K562 (cell line): Measurements from ENCODE around the gene CTXN1. TPM values are rescaled to one million over a fixed set of nuclear protein-coding genes. Genes with fewer than 3 reads are reported as not detected.
A peak's percentile ranks its signal among the peaks of the same experiment; 100 is the strongest.

Experiments used
- BRCA1 ChIP-seq, 2 experiments: fragments of 450-650 bp in 1 of 2; sonication (generic) in 1 of 2; formaldehyde crosslinking in 1 of 2; IDR thresholded peaks; 2 replicates each; pipeline versions ENCODE4 v1.5.0 to v1.6.1; 2017 to 2020; ENCODE audit warnings: mild to moderate bottlenecking in 1 of 2, missing genetic modification reagents in 1 of 2
- BRD9 ChIP-seq: fragments of 450-650 bp; IDR thresholded peaks from 2 replicates; pipeline ENCODE4 v1.6.1; 2018; ENCODE audit warnings: low read depth; ENCODE audit not compliant: partially characterized antibody
- BRF1 ChIP-seq: IDR thresholded peaks from 3 replicates; pipeline ENCODE4 v1.6.1; 2011; ENCODE audit warnings: borderline replicate concordance, mild to moderate bottlenecking; ENCODE audit not compliant: insufficient read length; ENCODE audit errors: extremely low read depth
- ESRRA ChIP-seq: fragments of 450-650 bp; IDR thresholded peaks from 2 replicates; pipeline ENCODE4 v1.6.1; 2014; ENCODE audit warnings: low read depth, mild to moderate bottlenecking, moderate library complexity, borderline replicate concordance
- MCM5 ChIP-seq: fragments of 450-650 bp; IDR thresholded peaks from 2 replicates; pipeline ENCODE4 v1.6.1; 2016; ENCODE audit warnings: low read depth
- MYNN ChIP-seq, 2 experiments: sonication (generic); formaldehyde crosslinking in 1 of 2; IDR thresholded peaks; 2 replicates each; pipeline versions ENCODE4 v1.5.0 to v1.6.1; 2016 to 2020; ENCODE audit warnings: antibody characterized with exemption in 1 of 2, missing genetic modification reagents in 1 of 2
- NCOA4 ChIP-seq: fragments of 450-650 bp; IDR thresholded peaks from 2 replicates; pipeline ENCODE4 v1.6.1; 2018; ENCODE audit warnings: mild to moderate bottlenecking; ENCODE audit not compliant: partially characterized antibody
- PHB ChIP-seq: fragments of 250-450 bp; sonication (Bioruptor Pico); IDR thresholded peaks from 2 replicates; pipeline ENCODE4 v1.5.0; 2021
- PPARD ChIP-seq: fragments of 250-450 bp; sonication (Bioruptor Pico); IDR thresholded peaks from 2 replicates; pipeline ENCODE4 v1.8.0; 2022; ENCODE audit warnings: inconsistent platforms, mild to moderate bottlenecking, moderate library complexity
- RBM22 ChIP-seq: fragments of 200-400 bp; formaldehyde crosslinking; IDR thresholded peaks from 2 replicates; pipeline ENCODE4 v1.6.1; 2018; ENCODE audit warnings: low read length, low read depth; ENCODE audit not compliant: poor library complexity, severe bottlenecking
- SAFB ChIP-seq: fragments of 200-400 bp; formaldehyde crosslinking; IDR thresholded peaks from 2 replicates; pipeline ENCODE4 v1.6.1; 2017; ENCODE audit warnings: low read depth, low read length, borderline replicate concordance
- ZNF232 ChIP-seq: sonication (generic); formaldehyde crosslinking; IDR thresholded peaks from 2 replicates; pipeline ENCODE4 v1.8.0; 2022; ENCODE audit warnings: mild to moderate bottlenecking, missing genetic modification reagents
- ZNF3 ChIP-seq: fragments of 250-450 bp; sonication (Bioruptor Pico); IDR thresholded peaks from 2 replicates; pipeline ENCODE4 v1.5.0; 2021; ENCODE audit warnings: mild to moderate bottlenecking, moderate library complexity
- ZNF41 ChIP-seq: fragments of 250-450 bp; sonication (Bioruptor Pico); conservative IDR thresholded peaks from 2 replicates; pipeline ENCODE4 v1.4.0; 2020; ENCODE audit warnings: mild to moderate bottlenecking
- ZNF764 ChIP-seq: fragments of 250-450 bp; sonication (Bioruptor Pico); IDR thresholded peaks from 2 replicates; pipeline ENCODE4 v1.4.0; 2020; ENCODE audit warnings: low read depth, mild to moderate bottlenecking, moderate library complexity
- polyA plus RNA-seq, 8 experiments: library from polyadenylated mRNA; depleted of rRNA in 4 of 8; stranded (reverse) in 5 of 8; unstranded in 3 of 8; fragments of >200 nt; fragmentation: Nextera tagmentation in 2 of 8; fragmentation: Illumina TruSeq in 1 of 8; extraction: Ambion mirVana in 2 of 8; extraction: Trizol in 1 of 8; gene quantifications; 2 replicates each; pipeline versions ENCODE4 v1.2.1 to v1.2.3, GENCODE V29; 2011 to 2014; ENCODE audit warnings: inconsistent platforms in 1 of 8, missing spikeins in 1 of 8
- total RNA-seq, 7 experiments: library from RNA; depleted of rRNA in 6 of 7; stranded (reverse); fragments of >200 nt in 6 of 7; fragmentation: Illumina TruSeq in 2 of 7; extraction: Trizol in 2 of 7; gene quantifications; 2 replicates each; pipeline versions ENCODE4 v1.2.1 to v1.2.3, GENCODE V29; 2011 to 2021; ENCODE audit warnings: low replicate concordance in 1 of 7
- TF ChIP-seq, protein P1 (sequence below): fragments of 450-650 bp; formaldehyde crosslinking; IDR thresholded peaks from 2 replicates; pipeline ENCODE4 v1.4.0; 2022; ENCODE audit warnings: missing genetic modification characterization
- TF ChIP-seq, protein P2 (sequence below): fragments of 200-800 bp; sonication (Bioruptor generic); IDR thresholded peaks from 2 replicates; pipeline ENCODE4 v1.6.1; 2017; ENCODE audit warnings: missing genetic modification characterization, missing compliant biosample characterization
- TF ChIP-seq, protein P3 (sequence below), 2 experiments: fragments of 450-650 bp in 1 of 2; IDR thresholded peaks; 2 replicates each; pipeline ENCODE4 v1.6.1; 2011 to 2017; ENCODE audit warnings: low read depth in 2 of 2, antibody characterized with exemption in 1 of 2, borderline replicate concordance in 1 of 2, low read length in 1 of 2, mild to moderate bottlenecking in 1 of 2, mixed read lengths in 1 of 2; ENCODE audit not compliant: control insufficient read depth in 1 of 2
- TF ChIP-seq, protein P4 (sequence below): fragments of 250-450 bp; sonication (Bioruptor Pico); IDR thresholded peaks from 2 replicates; pipeline ENCODE4 v1.4.0; 2020; ENCODE audit warnings: borderline replicate concordance

Gene CTXN1
- total and polyA plus RNA-seq, 9 of the 15 experiments (the other 6 are each of a cell fraction or from before 2014, with no cell fraction given): 0.15 to 37.4 (median 1.8) TPM; not detected in 2

DNA sequence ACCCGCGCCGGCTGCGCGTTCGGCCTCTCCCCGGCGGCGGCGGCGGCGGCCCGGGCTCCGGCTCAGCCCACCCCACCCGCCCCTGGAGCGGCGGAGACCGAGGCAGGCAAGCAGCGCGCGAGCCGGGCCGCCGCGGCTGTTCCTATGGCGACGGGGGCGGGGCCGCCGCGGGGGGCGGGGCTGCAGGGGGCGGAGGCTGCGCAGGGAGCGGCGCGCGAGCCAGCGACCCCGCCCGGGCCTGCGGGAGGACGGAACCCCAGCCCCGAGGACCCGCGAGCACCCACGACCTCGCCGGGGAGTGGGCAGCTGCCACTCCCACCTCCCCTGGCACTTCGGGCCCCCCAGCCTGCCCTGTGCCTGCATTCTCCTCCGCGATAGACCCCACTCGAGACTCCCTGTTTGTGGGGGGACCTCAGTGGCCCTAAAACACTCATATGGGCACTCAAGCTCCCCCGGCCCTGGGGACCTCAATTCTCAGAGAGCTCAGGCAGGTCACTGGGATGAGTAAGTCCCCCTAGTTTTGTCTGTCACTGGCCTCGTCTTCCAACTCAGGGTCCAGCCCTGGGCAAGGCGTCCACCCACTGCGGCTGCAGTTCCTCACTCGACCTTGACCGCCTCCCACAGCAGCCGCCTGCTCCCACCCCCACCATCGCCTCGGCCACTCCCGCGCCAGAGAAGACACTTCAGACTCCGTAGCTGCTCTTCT, at the start of gene CTXN1 (continued):
- 0 out of 2 replicates have a peak, but pooled peaks have one; percentile 29 for TF ChIP-seq ZNF764 (CRISPR knock-in tag)
- TF ChIP-seq ZNF232 (CRISPR knock-in tag): no peak
- TF ChIP-seq, protein P1, sequence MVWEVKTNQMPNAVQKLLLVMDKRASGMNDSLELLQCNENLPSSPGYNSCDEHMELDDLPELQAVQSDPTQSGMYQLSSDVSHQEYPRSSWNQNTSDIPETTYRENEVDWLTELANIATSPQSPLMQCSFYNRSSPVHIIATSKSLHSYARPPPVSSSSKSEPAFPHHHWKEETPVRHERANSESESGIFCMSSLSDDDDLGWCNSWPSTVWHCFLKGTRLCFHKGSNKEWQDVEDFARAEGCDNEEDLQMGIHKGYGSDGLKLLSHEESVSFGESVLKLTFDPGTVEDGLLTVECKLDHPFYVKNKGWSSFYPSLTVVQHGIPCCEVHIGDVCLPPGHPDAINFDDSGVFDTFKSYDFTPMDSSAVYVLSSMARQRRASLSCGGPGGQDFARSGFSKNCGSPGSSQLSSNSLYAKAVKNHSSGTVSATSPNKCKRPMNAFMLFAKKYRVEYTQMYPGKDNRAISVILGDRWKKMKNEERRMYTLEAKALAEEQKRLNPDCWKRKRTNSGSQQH: peak; percentile 52; the same call in 1 of the 2 replicates
- no peak for TF ChIP-seq ZNF3
- TF ChIP-seq PHB: 0 out of 2 replicates have a peak, but pooled peaks have one; percentile 80
- peak; percentile 81; the same call in 1 of the 2 replicates for TF ChIP-seq SAFB
- TF ChIP-seq PPARD: no peak
- TF ChIP-seq, protein P2, sequence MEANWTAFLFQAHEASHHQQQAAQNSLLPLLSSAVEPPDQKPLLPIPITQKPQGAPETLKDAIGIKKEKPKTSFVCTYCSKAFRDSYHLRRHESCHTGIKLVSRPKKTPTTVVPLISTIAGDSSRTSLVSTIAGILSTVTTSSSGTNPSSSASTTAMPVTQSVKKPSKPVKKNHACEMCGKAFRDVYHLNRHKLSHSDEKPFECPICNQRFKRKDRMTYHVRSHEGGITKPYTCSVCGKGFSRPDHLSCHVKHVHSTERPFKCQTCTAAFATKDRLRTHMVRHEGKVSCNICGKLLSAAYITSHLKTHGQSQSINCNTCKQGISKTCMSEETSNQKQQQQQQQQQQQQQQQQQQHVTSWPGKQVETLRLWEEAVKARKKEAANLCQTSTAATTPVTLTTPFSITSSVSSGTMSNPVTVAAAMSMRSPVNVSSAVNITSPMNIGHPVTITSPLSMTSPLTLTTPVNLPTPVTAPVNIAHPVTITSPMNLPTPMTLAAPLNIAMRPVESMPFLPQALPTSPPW (CRISPR knock-in tag): peak; percentile 51
- no peak for TF ChIP-seq BRF1
- no peak for TF ChIP-seq ZNF41 (CRISPR knock-in tag)
- TF ChIP-seq BRD9: no peak
- 0 out of 2 replicates have a peak, but pooled peaks have one; percentile 23 for TF ChIP-seq ESRRA
- no peak for TF ChIP-seq NCOA4
- TF ChIP-seq, protein P3, sequence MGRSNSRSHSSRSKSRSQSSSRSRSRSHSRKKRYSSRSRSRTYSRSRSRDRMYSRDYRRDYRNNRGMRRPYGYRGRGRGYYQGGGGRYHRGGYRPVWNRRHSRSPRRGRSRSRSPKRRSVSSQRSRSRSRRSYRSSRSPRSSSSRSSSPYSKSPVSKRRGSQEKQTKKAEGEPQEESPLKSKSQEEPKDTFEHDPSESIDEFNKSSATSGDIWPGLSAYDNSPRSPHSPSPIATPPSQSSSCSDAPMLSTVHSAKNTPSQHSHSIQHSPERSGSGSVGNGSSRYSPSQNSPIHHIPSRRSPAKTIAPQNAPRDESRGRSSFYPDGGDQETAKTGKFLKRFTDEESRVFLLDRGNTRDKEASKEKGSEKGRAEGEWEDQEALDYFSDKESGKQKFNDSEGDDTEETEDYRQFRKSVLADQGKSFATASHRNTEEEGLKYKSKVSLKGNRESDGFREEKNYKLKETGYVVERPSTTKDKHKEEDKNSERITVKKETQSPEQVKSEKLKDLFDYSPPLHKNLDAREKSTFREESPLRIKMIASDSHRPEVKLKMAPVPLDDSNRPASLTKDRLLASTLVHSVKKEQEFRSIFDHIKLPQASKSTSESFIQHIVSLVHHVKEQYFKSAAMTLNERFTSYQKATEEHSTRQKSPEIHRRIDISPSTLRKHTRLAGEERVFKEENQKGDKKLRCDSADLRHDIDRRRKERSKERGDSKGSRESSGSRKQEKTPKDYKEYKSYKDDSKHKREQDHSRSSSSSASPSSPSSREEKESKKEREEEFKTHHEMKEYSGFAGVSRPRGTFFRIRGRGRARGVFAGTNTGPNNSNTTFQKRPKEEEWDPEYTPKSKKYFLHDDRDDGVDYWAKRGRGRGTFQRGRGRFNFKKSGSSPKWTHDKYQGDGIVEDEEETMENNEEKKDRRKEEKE (IDR thresholded peaks at IDR 0.05; ENCODE audit: borderline replicate concordance in 1 of 2, control insufficient read depth in 1 of 2, low read depth in 2 of 2, low read length in 1 of 2): no peak
- no peak for TF ChIP-seq MCM5
- TF ChIP-seq, protein P4, sequence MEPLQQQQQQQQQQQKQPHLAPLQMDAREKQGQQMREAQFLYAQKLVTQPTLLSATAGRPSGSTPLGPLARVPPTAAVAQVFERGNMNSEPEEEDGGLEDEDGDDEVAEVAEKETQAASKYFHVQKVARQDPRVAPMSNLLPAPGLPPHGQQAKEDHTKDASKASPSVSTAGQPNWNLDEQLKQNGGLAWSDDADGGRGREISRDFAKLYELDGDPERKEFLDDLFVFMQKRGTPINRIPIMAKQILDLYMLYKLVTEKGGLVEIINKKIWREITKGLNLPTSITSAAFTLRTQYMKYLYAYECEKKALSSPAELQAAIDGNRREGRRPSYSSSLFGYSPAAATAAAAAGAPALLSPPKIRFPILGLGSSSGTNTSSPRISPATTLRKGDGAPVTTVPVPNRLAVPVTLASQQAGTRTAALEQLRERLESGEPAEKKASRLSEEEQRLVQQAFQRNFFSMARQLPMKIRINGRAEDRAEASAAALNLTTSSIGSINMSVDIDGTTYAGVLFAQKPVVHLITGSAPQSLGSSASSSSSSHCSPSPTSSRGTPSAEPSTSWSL: no peak
- TF ChIP-seq RBM22: peak; percentile 73
- peak; percentile 68; the same call in 1 of the 2 replicates for TF ChIP-seq MYNN (IDR thresholded peaks at IDR 0.05)
- TF ChIP-seq MYNN (CRISPR knock-in tag; IDR thresholded peaks at IDR 0.05): no peak
- TF ChIP-seq BRCA1 (IDR thresholded peaks at IDR 0.05): no peak
- TF ChIP-seq BRCA1 (CRISPR knock-in tag; IDR thresholded peaks at IDR 0.05): no peak
